SK-N-SH treated with all-trans-retinoic acid at 6 μM for 48 hours (cell line): ENCODE data around the gene SYNPO2.

Source experiments
- CREB5 ChIP-seq: fragments of 250-450 bp; sonication (Bioruptor Pico); IDR thresholded peaks from 2 replicates; pipeline ENCODE4 v1.5.1; 2020; ENCODE audit warnings: low read depth, mild to moderate bottlenecking, moderate library complexity
- PATZ1 ChIP-seq: fragments of 250-450 bp; sonication (Bioruptor Pico); IDR thresholded peaks from 2 replicates; pipeline ENCODE4 v1.8.0; 2020; ENCODE audit warnings: mild to moderate bottlenecking, moderate library complexity, borderline replicate concordance
- ZNF8 ChIP-seq: fragments of 450-650 bp; formaldehyde crosslinking; IDR thresholded peaks from 2 replicates; pipeline ENCODE4 v1.5.0; 2020; ENCODE audit warnings: mild to moderate bottlenecking, moderate library complexity

GRCh38 chr4:119024102-119024501 lies 135.4 kb downstream of the SYNPO2 start:
- no peak for TF ChIP-seq PATZ1
- TF ChIP-seq CREB5 (CRISPR knock-in tag) = no peak
- TF ChIP-seq ZNF8 (CRISPR knock-in tag) = no peak
